ENCODE data around the gene FITM2.

FITM2 gene

GRCh38 chr20:44264287-44264686 lies 46.7 kb downstream of the FITM2 start:
- no peak overlapping the region for H3K4me3 ChIP-seq (ENCODE audit: low read depth, low read length)
- TF ChIP-seq CTCF (IDR thresholded peaks at IDR 0.05; ENCODE audit: borderline replicate concordance, insufficient read depth, low read depth, low read length) = no peak

GRCh38 chr20:44258226-44258890 lies 52.6 kb downstream of the FITM2 start:
- H3K4me3 ChIP-seq (ENCODE audit: low read depth, low read length) = no peak overlapping the region
- no peak for TF ChIP-seq CTCF (IDR thresholded peaks at IDR 0.05; ENCODE audit: borderline replicate concordance, insufficient read depth, low read depth, low read length)

GRCh38 chr20:44256961-44257360 lies 54.0 kb downstream of the FITM2 start:
- H3K4me3 ChIP-seq (ENCODE audit: low read depth, low read length) = no peak overlapping the region
- no peak for TF ChIP-seq CTCF (IDR thresholded peaks at IDR 0.05; ENCODE audit: borderline replicate concordance, insufficient read depth, low read depth, low read length)

- TF ChIP-seq CTCF (IDR thresholded peaks at IDR 0.05; ENCODE audit: borderline replicate concordance, insufficient read depth, low read depth, low read length) = no peak
- H3K4me3 ChIP-seq (ENCODE audit: low read depth, low read length) = no peak overlapping the region
Measured at GRCh38 chr20:44255942-44256341, 55.1 kb downstream of the FITM2 start.

GRCh38 chr20:44254073-44254472 lies 56.9 kb downstream of the FITM2 start:
- H3K4me3 ChIP-seq (ENCODE audit: low read depth, low read length) = no peak overlapping the region
- no peak for TF ChIP-seq CTCF (IDR thresholded peaks at IDR 0.05; ENCODE audit: borderline replicate concordance, insufficient read depth, low read depth, low read length)

- H3K4me3 ChIP-seq (ENCODE audit: low read depth, low read length) = no peak overlapping the region
- TF ChIP-seq CTCF (IDR thresholded peaks at IDR 0.05; ENCODE audit: borderline replicate concordance, insufficient read depth, low read depth, low read length) = no peak
Measured at GRCh38 chr20:44253528-44253927, 57.5 kb downstream of the FITM2 start.

All from GM12875 (cell line).